Neural crest cell (in vitro differentiated cells): ENCODE results near the gene F5. TPM values are rescaled to one million over a fixed set of nuclear protein-coding genes. Genes with fewer than 3 reads are reported as not detected.

Experiments used
- DNase-seq: peaks from one replicate; pipeline ENCODE4 v3.0.0; 2021; ENCODE audit warnings: low read depth, mixed read lengths, low spot score
- H3K27ac Mint-ChIP-seq: one replicate; pipeline ENCODE4 v1.8.0; 2021; ENCODE audit warnings: mild to moderate bottlenecking, mixed read lengths; ENCODE audit not compliant: unreplicated experiment
- H3K27me3 Mint-ChIP-seq: 2 replicates; pipeline ENCODE4 v1.8.0; 2021; ENCODE audit warnings: low read depth, mild to moderate bottlenecking, mixed read lengths
- H3K36me3 Mint-ChIP-seq: 2 replicates; pipeline ENCODE4 v1.8.0; 2021; ENCODE audit warnings: low read depth, mild to moderate bottlenecking, mixed read lengths
- H3K4me1 Mint-ChIP-seq: 2 replicates; pipeline ENCODE4 v1.8.0; 2021; ENCODE audit warnings: mixed read lengths
- H3K4me3 Mint-ChIP-seq: one replicate; pipeline ENCODE4 v1.8.0; 2021; ENCODE audit warnings: mild to moderate bottlenecking, mixed read lengths
- H3K9me3 Mint-ChIP-seq: 2 replicates; pipeline ENCODE4 v1.8.0; 2021; ENCODE audit warnings: mixed read lengths
- total RNA-seq: library from RNA; stranded (reverse); gene quantifications from 2 replicates; pipeline ENCODE4 v1.2.1, GENCODE V29; 2021
- TF ChIP-seq, protein P1 (sequence below): fragments of 200-600 bp; sonication (generic); conservative IDR thresholded peaks from 2 replicates; pipeline ENCODE4 v1.5.0; 2021; ENCODE audit warnings: antibody characterized with exemption, mild to moderate bottlenecking

Gene F5
- total RNA-seq, 1 donor from 2014 or later = not detected

DNA sequence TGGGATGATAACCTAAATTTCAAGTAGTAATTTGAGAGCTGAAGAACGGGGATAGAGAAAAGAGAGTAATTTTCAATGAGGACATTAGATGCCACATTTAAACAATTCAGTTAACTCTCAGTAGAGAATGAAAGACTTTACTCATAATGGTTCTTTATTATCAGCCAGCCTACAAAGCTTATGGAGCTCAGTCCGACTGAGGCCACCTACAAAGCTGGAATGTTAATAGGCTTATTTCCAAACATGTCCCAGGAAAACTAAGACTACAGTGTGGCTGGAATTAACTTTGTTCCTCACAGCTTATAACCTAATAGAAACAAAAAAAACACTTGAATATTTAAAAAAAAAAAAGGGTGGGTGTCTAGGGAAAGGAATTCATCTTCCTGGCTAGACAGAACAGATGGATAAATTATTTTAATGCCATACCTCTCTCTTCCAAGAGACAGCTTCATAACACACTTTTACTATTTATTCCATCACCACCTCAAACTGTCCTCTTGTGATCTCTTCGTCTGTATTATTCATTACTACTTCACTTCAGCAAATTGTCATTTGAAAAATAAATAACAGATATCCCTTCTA is 110.4 kb downstream of the F5 start:
- H3K27me3 Mint-ChIP-seq = no peaks in the 10 kb centered on the region
- no peaks in the 10 kb centered on the region for H3K36me3 Mint-ChIP-seq
- no peaks in the 10 kb centered on the region for H3K9me3 Mint-ChIP-seq
- TF ChIP-seq, protein P1, sequence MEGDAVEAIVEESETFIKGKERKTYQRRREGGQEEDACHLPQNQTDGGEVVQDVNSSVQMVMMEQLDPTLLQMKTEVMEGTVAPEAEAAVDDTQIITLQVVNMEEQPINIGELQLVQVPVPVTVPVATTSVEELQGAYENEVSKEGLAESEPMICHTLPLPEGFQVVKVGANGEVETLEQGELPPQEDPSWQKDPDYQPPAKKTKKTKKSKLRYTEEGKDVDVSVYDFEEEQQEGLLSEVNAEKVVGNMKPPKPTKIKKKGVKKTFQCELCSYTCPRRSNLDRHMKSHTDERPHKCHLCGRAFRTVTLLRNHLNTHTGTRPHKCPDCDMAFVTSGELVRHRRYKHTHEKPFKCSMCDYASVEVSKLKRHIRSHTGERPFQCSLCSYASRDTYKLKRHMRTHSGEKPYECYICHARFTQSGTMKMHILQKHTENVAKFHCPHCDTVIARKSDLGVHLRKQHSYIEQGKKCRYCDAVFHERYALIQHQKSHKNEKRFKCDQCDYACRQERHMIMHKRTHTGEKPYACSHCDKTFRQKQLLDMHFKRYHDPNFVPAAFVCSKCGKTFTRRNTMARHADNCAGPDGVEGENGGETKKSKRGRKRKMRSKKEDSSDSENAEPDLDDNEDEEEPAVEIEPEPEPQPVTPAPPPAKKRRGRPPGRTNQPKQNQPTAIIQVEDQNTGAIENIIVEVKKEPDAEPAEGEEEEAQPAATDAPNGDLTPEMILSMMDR = no peak
- H3K27ac Mint-ChIP-seq = no peak overlapping the region
- peaks cover 12% of the 10 kb centered on the region for H3K4me1 Mint-ChIP-seq
- no peak overlapping the region for H3K4me3 Mint-ChIP-seq
- no peak for DNase-seq

- peaks cover 8% of the 10 kb centered on the region for H3K4me1 Mint-ChIP-seq
- DNase-seq = no peak
- H3K27ac Mint-ChIP-seq = no peak overlapping the region
- no peaks in the 10 kb centered on the region for H3K9me3 Mint-ChIP-seq
- no peaks in the 10 kb centered on the region for H3K27me3 Mint-ChIP-seq
- no peak overlapping the region for H3K4me3 Mint-ChIP-seq
- no peaks in the 10 kb centered on the region for H3K36me3 Mint-ChIP-seq
- TF ChIP-seq, protein P1 = no peak
These were observed 111.8 kb downstream of the F5 start for GRCh38 chr1:169474302-169474995.

GRCh38 chr1:169473347-169473746 is 112.9 kb downstream of the F5 start:
- no peaks in the 10 kb centered on the region for H3K4me1 Mint-ChIP-seq
- H3K27me3 Mint-ChIP-seq = no peaks in the 10 kb centered on the region
- TF ChIP-seq, protein P1 = no peak
- H3K9me3 Mint-ChIP-seq = no peaks in the 10 kb centered on the region
- H3K27ac Mint-ChIP-seq = no peak overlapping the region
- H3K36me3 Mint-ChIP-seq = no peaks in the 10 kb centered on the region
- DNase-seq = no peak
- no peak overlapping the region for H3K4me3 Mint-ChIP-seq

- Mint-ChIP-seq H3K27me3 (no peaks in the 10 kb centered on the region), H3K4me3 (no peak overlapping the region), H3K4me1 (no peaks in the 10 kb centered on the region), H3K27ac (no peak overlapping the region), H3K36me3 (no peaks in the 10 kb centered on the region), H3K9me3 (no peaks in the 10 kb centered on the region)
- TF ChIP-seq, protein P1 = no peak
- no peak for DNase-seq
These were observed 113.5 kb downstream of the F5 start for GRCh38 chr1:169472738-169473137.

GRCh38 chr1:169468982-169469381 is 117.3 kb downstream of the F5 start:
- no peaks in the 10 kb centered on the region for H3K4me1 Mint-ChIP-seq
- TF ChIP-seq, protein P1 = no peak
- H3K36me3 Mint-ChIP-seq = peaks cover 2% of the 10 kb centered on the region
- no peaks in the 10 kb centered on the region for H3K9me3 Mint-ChIP-seq
- no peaks in the 10 kb centered on the region for H3K27me3 Mint-ChIP-seq
- DNase-seq = no peak
- H3K4me3 Mint-ChIP-seq = no peak overlapping the region
- no peak overlapping the region for H3K27ac Mint-ChIP-seq
